NCI-H2227 treated with DMSO at 0.1 percent for 48 hours (cell line): ENCODE measurements around the gene ARFGAP3.

Experiments used
- DNase-seq: peaks from one replicate; lab custom pipeline; 2025; lab: John Stamatoyannopoulos, UW

The ARFGAP3 gene

GRCh38 chr22:42883970-42884369, 26.9 kb upstream of the ARFGAP3 start:
- DNase-seq = no peak

GRCh38 chr22:42883121-42883520, 26.0 kb upstream of the ARFGAP3 start:
- DNase-seq = no peak

GRCh38 chr22:42881982-42882656, 25.0 kb upstream of the ARFGAP3 start:
- DNase-seq = no peak

- no peak for DNase-seq
Observed at GRCh38 chr22:42881298-42881697, 24.2 kb upstream of the ARFGAP3 start.

- no peak for DNase-seq
Observed at GRCh38 chr22:42880815-42881214, 23.7 kb upstream of the ARFGAP3 start.

- DNase-seq = no peak
Observed at GRCh38 chr22:42879371-42880021, 22.4 kb upstream of the ARFGAP3 start.

- DNase-seq = no peak
Observed at GRCh38 chr22:42878561-42879305, 21.7 kb upstream of the ARFGAP3 start.

GRCh38 chr22:42877597-42878340, 20.7 kb upstream of the ARFGAP3 start:
- no peak for DNase-seq

GRCh38 chr22:42877158-42877557, 20.1 kb upstream of the ARFGAP3 start:
- no peak for DNase-seq

- no peak for DNase-seq
Observed at GRCh38 chr22:42876041-42876440, 19.0 kb upstream of the ARFGAP3 start.

- DNase-seq = no peak
Observed at GRCh38 chr22:42874010-42874409, 16.9 kb upstream of the ARFGAP3 start.

- no peak for DNase-seq
Observed at GRCh38 chr22:42873356-42873755, 16.3 kb upstream of the ARFGAP3 start.

GRCh38 chr22:42872821-42873220, 15.7 kb upstream of the ARFGAP3 start:
- no peak for DNase-seq

- no peak for DNase-seq
Observed at GRCh38 chr22:42871146-42872050, 14.3 kb upstream of the ARFGAP3 start.

GRCh38 chr22:42869888-42870480, 12.9 kb upstream of the ARFGAP3 start:
- DNase-seq = no peak

GRCh38 chr22:42869463-42869862, 12.4 kb upstream of the ARFGAP3 start:
- no peak for DNase-seq

GRCh38 chr22:42868751-42869251, 11.7 kb upstream of the ARFGAP3 start:
- DNase-seq = no peak

GRCh38 chr22:42866100-42866499, 9.0 kb upstream of the ARFGAP3 start:
- no peak for DNase-seq

- DNase-seq = no peak
Observed at GRCh38 chr22:42865536-42865935, 8.5 kb upstream of the ARFGAP3 start.

- no peak for DNase-seq
Observed at GRCh38 chr22:42863349-42863961, 6.4 kb upstream of the ARFGAP3 start.
